Measurements from ENCODE around the gene BEX3. TPM values are rescaled to one million over a fixed set of nuclear protein-coding genes. Genes with fewer than 3 reads are reported as not detected.
"Not testable (repeated sequence)": the region's sequence is repeated elsewhere in the genome, so short reads cannot be mapped to it uniquely, and the experiment has no call there.

Gene BEX3
- total RNA-seq, 6 experiments from 2014 or later = 19.9 to 40.1 (median 35.6) TPM

DNA sequence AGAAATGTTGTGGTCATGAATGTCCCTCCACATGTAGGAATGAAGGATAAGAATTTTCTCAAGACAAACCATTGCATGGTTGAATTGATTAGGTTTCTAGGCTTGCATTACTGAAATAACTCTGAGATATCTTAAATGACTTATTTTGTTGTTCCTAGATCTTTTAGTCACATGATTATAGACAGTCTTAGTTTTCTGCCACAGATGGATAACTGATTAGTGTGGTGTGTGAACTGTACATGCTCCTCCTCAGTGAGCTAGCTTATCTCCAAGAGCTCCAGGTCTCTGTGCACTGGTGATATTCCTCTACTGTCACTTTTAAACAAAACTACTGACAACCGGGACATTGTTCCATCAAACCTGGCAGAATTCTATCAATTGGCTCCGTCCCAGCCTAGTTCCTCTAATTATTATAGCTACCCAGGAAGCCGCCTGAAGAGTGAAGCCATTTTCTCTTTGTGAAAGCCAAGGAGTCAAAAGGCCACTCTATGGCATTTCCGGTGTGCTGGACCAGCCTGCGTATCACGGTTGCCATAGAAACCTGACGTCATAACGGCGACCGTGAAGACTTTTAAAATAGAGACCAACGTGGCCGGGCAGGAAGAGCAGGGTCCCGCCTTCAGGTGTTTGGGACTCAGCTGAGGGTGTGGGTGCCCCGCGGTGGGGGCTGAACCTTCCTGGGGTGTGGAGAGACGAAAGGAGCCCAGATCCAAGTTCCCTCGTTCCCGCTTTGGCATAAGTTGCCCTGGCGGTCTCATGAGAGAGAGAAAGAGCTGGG is 28.1 kb downstream of the BEX3 start:
- ATAC-seq (peak; percentile 70 to 88 (median 82)), DNase-seq (peak; percentile 48 to 71 (median 63))
- H3K36me3 ChIP-seq = no peaks in the 10 kb centered on the region
- H3K4me3 ChIP-seq = peak overlapping the region; percentile 31 to 58 (median 35)
- H3K27me3 ChIP-seq = no peaks in the 10 kb centered on the region
- WGBS (ENCODE audit: insufficient coverage, low coverage, low lambda C conversion rate, missing lambda C conversion rate) = 18% methylated on average over 13 of the region's 19 CpGs
- intact Hi-C loops (cut with DNase I) = no loop called here
- H3K27ac ChIP-seq = no peak overlapping the region
- no peaks in the 10 kb centered on the region for H3K4me1 ChIP-seq
- no peaks in the 10 kb centered on the region for H3K9me3 ChIP-seq
- TF ChIP-seq POLR2A (IDR thresholded peaks at IDR 0.05) = peak; percentile 34
- TF ChIP-seq, protein P1, sequence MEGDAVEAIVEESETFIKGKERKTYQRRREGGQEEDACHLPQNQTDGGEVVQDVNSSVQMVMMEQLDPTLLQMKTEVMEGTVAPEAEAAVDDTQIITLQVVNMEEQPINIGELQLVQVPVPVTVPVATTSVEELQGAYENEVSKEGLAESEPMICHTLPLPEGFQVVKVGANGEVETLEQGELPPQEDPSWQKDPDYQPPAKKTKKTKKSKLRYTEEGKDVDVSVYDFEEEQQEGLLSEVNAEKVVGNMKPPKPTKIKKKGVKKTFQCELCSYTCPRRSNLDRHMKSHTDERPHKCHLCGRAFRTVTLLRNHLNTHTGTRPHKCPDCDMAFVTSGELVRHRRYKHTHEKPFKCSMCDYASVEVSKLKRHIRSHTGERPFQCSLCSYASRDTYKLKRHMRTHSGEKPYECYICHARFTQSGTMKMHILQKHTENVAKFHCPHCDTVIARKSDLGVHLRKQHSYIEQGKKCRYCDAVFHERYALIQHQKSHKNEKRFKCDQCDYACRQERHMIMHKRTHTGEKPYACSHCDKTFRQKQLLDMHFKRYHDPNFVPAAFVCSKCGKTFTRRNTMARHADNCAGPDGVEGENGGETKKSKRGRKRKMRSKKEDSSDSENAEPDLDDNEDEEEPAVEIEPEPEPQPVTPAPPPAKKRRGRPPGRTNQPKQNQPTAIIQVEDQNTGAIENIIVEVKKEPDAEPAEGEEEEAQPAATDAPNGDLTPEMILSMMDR (IDR thresholded peaks at IDR 0.05) = no peak

DNA sequence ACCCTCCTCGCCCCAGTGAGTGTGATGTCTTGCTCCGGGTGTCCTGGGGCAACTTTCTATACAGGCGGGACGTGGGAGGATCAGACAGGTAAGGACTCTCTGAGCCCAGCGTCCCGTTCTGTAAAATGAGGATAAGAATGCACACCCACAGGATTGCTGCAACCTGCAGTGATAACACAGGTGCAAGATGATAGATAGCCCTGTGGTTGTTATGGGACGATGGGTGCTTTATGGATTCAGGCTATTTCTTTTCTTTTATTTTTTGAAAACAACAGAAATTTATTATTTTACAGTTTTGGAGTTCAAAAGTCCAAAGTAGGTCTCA is 28.6 kb downstream of the BEX3 start:
- intact Hi-C loops (cut with DNase I) = no loop called here
- no peaks in the 10 kb centered on the region for H3K27me3 ChIP-seq
- WGBS (ENCODE audit: insufficient coverage, low coverage, low lambda C conversion rate, missing lambda C conversion rate) = 8% methylated on average over 7 of the region's 7 CpGs
- TF ChIP-seq POLR2A (IDR thresholded peaks at IDR 0.05) = no peak
- TF ChIP-seq, protein P1 (IDR thresholded peaks at IDR 0.05) = no peak
- DNase-seq = no peak
- no peaks in the 10 kb centered on the region for H3K4me1 ChIP-seq
- H3K9me3 ChIP-seq = no peaks in the 10 kb centered on the region
- H3K36me3 ChIP-seq = no peaks in the 10 kb centered on the region
- peak overlapping the region; percentile 31 to 58 (median 35) for H3K4me3 ChIP-seq
- peak in 3 of 4 donors; percentile 44 to 53 (median 44) for ATAC-seq
- H3K27ac ChIP-seq = no peak overlapping the region

DNA sequence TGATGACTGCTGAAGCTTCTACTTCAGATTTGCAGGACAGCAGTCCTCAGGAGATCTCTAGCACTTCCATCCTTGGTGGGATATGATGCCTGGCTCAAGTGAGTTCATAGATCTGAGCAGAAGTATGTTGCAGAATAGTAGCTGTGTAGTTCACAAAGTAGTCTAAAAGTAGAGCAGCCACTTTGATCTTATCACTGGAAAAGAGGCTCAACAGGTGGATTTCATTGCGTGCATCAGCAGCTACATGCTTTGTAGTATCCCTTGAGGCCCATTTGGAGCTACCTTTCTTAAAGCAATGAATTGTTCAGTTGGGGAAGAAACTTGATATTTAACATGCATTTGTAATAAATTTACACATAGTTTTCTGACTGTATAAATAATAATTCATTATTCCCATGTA is 29.9 kb downstream of the BEX3 start:
- WGBS (ENCODE audit: insufficient coverage, low coverage, low lambda C conversion rate, missing lambda C conversion rate) = 33% methylated on average over 1 of the region's 1 CpG
- TF ChIP-seq, protein P1 (IDR thresholded peaks at IDR 0.05) = no peak
- H3K4me3 ChIP-seq = no peak overlapping the region
- no peaks in the 10 kb centered on the region for H3K4me1 ChIP-seq
- H3K27ac ChIP-seq = no peak overlapping the region
- intact Hi-C loops (cut with DNase I) = no loop called here
- ATAC-seq (no peak), DNase-seq (no peak)
- no peaks in the 10 kb centered on the region for H3K27me3 ChIP-seq
- H3K9me3 ChIP-seq = no peaks in the 10 kb centered on the region
- no peaks in the 10 kb centered on the region for H3K36me3 ChIP-seq

DNA sequence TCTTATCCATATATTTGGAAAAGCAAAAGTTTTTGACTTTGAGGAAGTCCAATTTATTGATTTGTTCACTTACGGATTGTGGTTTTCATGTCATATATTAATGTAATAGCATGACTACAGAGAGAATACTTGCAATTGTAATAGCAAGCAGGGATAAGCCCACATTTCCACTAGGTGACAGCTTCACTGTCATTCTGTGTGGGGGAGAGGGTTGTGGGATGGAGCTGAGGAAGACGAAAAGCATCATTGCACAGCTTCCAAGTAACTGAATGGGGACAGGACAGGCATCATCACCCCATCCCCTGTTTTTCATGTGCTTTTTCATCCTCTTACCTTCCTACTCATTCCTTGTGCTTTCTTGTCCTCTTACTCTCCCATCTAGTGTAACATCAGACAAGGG is 31.4 kb downstream of the BEX3 start:
- WGBS (ENCODE audit: insufficient coverage, low coverage, low lambda C conversion rate, missing lambda C conversion rate) = 90% methylated on average over 2 of the region's 2 CpGs
- no peaks in the 10 kb centered on the region for H3K27me3 ChIP-seq
- ATAC-seq = no peak
- H3K27ac ChIP-seq = no peak overlapping the region
- no peaks in the 10 kb centered on the region for H3K9me3 ChIP-seq
- no peak overlapping the region for H3K4me3 ChIP-seq
- no peaks in the 10 kb centered on the region for H3K4me1 ChIP-seq
- no peaks in the 10 kb centered on the region for H3K36me3 ChIP-seq
- intact Hi-C loops (cut with DNase I) = no loop called here
- no peak for DNase-seq
- no peak for TF ChIP-seq POLR2A (IDR thresholded peaks at IDR 0.05)
- TF ChIP-seq, protein P1 (IDR thresholded peaks at IDR 0.05) = no peak

DNA sequence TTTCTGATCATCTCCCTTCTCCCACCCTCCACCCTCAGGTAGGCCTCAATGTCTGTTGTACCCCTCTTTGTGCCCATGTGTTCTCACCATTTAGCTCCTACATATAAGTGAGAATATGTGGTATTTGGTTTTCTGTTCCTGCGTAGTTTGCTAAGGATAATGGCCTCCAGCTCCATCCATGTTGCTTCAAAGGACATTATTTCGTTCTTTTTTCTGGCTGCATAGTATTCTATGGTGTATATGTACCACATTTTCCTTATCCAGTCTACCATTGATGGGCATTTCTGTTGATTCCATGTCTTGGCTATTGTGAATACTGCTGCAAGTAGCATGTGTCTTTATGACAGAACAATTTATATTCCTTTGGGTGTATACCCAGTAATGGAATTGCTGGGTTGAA is 35.4 kb downstream of the BEX3 start:
- H3K27me3 ChIP-seq; ATAC-seq; intact Hi-C loops (cut with DNase I); H3K27ac ChIP-seq; H3K9me3 ChIP-seq; H3K36me3 ChIP-seq; H3K4me1 ChIP-seq; DNase-seq; H3K4me3 ChIP-seq: not testable (repeated sequence)
- WGBS (ENCODE audit: insufficient coverage, low coverage, low lambda C conversion rate, missing lambda C conversion rate) = 47% methylated on average over 2 of the region's 2 CpGs
